ENCODE data around the gene PRRC2B.
"Not testable (repeated sequence)": the region's sequence is repeated elsewhere in the genome, so short reads cannot be mapped to it uniquely, and the experiment has no call there.

Gene PRRC2B

DNA sequence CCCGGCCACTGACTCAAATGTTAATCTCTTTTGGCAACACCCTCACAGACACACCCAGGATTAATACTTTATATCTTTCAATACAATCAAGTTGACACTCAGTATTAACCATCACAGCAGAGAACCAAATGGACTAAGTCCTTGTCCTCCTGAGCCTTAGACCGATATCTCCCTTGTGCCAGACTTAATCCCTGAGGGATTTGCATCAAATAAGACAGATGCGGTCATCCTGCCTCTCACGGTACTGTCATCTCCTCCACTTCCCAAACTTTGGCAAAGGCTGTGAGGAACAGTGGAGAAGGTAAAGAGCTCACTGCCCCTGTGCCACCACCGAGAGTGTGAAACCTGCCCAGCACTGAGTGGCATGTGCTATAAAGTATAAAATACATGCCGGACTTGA, 6.5 kb upstream of the PRRC2B start:
- no peak for DNase-seq

DNA sequence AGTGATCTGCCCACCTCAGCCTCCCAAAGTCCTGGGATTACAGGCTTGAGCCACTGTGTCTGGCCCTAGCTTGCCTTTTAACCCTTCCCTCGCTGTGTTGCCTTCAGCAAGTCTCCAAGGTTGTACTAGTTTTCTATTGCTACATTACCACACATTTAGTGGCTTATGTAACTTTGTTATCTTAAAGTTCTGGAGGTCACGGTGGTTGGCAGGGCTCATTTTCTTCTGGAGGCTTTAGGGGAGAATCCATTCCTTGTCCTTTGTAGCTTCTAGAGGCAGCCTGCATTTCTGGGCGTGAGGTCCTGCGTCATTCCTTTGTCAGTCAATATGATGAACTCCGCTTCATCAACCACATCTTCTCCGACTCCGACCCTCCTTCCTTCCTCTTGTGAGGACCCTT, 2.9 kb upstream of the PRRC2B start:
- no peak for DNase-seq

DNA sequence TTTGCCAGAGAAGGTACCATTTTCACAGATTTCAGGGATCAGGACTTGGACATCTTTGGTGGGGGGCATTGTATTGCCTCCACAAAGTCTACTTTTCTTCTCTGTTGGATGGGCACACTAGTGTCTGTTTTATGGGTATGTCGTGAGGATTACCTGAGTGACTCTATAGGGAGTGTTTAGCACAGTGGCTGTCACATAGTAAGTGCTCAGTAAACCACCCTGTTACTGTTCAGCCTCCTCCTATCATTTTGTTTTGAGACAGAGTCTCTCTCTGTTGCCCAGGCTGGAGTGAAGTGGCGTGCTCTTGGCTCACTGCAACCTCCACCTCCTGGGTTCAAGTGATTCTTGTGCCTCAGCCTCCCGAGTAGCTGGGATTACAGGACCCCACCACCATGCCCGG, 2.4 kb upstream of the PRRC2B start:
- DNase-seq: no peak

DNA sequence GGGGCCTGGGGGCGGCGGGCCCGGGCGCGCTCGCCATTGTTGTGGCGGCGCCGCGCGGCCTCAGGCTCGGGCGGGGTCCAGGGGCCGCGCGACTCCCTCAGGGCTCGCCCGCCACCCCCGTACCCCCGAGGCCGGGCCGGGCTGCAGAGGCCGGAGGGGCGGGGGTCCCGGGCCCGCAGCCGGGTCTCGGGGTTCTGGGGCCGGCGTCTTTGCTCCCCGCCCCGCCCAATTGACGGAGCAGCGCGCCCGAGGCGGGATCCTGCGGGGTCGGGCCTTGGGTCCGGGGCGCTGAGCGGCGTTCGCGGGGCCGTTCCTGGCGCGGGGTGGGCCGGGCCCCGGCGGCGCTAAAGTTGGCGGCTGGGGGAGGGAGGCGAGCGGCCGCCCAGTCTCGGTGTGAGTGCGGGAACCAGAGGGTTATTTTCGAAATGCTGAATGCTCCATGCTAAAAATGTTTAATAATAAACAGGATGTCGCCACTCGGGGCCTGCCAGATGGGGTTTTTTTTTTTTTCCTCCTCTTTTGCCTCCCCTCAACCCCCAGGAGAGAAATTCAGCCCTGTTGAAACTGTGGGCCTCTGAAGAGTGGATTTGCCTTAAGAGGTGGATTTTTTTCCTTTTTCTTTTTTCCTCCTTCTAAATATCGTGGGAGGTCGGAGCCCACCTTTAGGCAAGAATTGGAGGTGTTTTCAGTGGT, 724 bp downstream of the PRRC2B start:
- no peak for DNase-seq

DNA sequence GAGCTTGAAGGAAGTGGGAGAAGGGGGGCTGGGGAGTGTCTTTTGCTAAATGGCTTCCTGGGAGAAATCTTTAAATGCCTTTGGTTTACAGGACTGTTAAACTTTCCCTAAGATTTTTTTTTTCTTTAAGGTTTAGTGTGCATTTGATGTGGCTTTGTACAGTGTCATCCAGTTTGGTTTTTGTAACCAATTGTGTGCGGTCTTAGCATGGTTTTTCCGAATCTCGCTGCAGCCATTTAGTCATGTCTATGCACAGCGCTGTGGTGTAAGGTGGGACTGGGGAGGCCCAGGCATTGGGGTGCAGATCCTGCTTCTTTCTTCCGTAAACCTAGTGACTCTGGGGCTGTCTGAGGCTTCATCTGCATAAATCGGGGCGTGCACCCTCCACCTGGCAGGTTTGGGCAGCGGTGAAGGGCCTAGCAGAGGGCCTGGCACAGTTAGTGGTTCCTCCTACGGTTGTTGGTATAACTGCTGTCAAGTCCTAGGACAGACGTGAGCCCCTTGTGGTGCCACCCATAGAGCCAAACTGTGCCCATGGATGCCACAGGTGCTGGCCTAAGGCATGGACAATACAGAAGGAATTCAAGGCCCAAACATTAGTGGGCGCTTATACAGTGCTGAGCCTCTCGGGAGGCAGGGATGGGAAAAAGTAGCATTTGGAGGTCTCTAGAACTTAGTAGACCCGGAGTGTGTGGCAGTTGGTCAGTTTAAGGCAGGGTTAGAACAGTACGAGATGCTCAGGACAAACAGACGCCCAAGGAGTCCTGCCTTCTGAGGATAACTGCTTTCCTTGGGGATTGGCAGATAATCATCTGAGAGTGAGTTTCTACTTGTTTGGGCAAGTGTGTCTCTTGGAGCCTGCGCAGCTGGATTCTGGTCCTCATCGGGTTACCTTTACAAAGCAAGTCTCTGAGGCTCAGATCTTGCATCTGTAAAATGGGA, 1.5 kb downstream of the PRRC2B start:
- DNase-seq: no peak

DNA sequence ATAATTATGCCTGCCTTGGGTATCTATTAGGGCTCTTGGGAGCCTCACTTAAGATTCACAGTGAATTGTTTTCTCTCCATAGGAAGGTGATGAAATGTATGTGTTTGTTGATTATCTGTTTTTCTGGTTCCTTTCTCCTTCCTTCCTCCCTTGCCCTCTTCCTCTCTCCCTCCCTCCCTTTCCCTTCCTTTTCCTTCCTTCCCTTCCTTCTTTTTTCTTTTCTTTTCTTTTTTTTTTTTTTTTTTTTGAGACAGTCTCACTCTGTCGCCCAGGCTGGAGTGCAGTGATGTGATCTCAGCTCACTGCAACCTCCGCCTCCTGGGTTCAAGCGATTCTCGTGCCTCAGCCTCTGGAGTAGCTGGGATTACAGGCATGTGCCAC, 2.2 kb downstream of the PRRC2B start:
- not testable (repeated sequence) for DNase-seq

DNA sequence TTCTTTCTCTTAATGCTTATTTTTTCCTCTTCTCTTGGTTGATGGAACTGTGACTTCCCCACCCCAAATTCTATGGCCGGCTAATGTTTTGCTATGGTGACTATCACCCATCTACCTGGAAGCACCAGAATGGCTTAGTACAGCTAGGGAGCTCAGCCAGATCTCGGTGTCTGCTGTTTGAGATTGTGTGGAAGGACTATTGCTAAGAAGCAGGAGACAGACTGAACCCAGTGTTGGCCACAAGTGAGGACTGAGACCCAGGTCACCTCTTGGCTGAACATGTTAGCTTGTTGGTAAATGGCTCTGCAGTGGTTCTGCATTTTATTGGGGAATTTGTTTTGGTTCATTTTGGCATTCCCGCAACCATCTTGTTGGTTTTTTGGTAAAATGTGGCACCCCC, 2.7 kb downstream of the PRRC2B start:
- no peak for DNase-seq

DNA sequence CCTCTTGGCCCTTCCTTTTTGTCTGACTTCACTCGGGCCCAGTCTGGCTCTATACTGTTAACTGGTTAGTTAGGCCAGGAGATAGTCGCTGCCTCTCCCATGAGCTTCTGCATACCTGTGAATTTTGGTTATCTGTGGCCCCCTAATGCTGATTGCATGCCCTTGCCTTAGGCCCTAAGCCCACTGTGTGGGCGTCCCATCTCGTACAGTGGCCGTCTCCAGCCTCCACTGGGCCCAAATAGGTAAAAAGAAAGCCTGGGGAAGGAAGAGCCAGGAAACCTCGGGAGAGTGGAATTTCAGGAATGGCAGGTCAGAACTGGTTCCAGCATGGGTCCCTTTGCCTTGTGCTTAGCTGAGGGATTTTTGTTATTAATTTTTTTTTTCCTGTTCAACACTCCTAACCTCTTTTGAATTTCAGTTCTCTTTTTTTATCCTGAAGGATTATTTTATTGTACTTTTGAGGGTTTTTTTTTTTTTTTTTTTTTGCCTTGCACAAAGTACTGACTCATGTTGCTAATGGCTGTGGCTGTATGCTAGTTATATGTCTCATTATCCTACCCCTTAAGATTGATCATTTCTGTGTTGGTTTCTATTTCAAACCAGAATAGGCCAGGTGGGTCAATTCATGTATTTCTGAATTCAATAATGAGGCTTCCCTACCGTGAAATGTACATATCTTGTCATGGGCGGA, 3.4 kb downstream of the PRRC2B start:
- no peak for DNase-seq

DNA sequence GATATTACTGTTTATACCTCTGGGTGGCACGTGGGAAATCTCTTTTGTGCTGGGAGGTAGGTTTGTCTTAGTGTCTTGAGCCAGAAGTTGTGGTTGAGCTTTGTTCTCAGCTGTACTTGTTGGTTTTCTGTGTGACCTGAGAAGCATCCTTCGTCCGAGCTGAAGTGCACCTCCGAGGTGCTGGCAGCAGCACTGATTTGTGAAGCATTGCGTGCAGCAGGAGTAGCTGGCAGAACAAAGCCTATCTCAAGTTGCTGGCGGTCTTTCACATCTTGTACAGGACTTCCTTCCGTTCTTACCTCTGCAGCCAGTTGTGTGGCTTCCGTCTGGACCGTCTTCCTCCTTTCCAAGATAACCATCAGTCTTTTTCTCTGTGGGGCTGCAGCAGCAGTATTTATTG, 4.3 kb downstream of the PRRC2B start:
- peak; percentile 76 for DNase-seq

DNA sequence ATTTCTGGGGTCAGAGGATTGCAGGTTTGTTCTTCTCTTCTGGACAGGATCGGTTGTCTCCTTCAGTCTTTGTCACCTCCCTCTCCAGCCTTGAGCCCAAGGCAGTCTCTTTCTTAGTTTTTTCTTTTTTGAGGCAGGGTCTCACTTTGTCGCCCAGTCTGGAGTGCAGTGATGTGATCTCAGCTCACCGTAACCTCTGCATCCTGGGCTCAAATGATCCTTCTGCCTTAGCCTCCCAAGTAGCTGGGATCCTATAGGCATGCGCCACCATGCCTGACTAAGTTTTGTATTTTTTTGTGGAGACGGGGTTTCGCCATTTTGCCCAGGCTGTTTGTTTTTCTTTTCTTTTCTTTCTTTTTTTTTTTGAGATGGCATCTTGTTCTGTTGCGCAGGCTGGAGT, 6.1 kb downstream of the PRRC2B start:
- DNase-seq: no peak

DNA sequence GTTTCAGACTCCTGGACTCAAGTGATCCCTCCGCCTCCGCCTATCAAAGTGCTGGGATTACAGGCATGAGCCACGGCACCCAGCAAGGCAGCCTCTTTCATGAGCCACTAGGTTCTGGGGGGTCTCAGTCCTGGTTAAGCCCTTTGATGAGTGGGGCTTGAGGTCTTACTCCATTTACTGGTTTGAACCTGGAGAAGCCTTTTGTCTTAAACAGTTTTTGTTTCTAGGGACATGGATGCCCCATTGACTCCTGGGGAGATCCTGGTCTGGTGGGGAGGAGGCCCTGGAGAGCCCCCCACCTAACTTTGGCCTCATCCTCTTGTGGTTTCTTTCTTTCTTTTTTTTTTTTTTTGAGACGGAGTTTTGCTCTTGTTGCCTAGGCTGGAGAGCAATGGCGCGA, 6.7 kb downstream of the PRRC2B start:
- DNase-seq: no peak

DNA sequence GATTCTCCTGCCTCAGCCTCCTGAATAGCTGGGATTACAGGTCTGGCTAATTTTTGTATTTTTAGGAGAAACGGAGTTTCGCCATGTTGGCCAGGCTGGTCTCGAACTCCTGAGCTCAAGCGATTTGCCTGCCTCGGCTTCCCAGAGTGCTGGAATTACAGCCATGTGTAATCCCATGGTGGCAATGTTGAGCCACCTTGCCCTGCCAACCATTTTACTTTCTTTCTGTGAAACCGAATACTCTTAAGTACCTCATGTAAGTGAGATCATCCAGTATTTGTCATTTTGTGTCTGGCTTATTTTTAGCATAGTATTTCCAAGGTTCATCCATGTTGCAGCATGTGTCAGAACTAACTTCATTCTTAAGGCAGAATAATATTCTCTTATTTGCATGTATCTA, 8.2 kb downstream of the PRRC2B start:
- no peak for DNase-seq

DNA sequence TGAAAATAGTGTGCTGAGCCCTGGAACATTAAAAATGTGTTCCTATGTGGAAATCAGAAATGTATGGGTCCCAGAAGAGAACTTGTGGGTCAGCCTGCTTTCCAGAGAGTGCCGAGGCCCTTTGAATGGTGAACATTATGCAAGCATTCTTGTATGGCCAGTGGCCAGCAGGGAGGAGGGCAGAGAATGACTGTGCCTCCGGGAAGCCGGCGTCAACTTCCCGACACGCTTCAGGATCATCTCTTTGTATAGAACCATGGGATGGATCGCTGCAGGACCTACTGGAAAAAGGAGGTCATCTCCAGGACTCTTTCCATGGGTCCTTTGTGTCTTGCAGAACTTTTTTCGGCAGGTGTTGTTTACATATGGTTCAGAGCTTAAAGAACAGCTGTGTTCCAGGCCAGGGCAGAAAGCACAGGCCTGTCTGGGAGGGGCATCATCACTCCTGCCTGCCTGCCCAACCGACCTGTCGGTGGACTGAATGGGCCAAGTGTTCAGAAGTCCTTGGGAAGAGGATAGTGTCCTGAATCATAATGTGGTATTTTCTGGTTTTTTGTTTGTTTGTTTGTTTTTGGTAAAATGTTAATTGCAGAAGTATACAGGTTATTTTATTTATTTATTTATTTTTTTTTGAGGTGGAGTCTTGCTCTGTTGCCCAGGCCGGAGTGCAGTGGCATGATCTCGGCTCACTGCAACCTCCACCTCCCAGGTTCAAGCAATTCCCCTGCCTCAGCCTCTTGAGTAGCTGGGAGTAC, 9.0 kb downstream of the PRRC2B start:
- DNase-seq: no peak

DNA sequence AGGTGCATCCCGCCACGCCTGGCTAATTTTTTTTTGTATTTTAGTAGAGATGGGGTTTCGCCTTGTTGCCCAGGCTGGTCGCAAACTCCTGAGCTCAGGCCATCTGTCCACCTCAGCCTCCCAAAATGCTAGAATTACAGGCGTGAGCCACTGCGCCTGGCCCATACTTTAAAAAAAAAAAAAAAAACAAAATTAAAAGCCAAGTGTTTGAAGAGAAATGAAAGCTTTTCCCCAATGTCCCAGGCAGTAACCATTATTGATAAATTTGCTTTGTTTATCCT, 9.5 kb downstream of the PRRC2B start:
- no peak for DNase-seq

DNA sequence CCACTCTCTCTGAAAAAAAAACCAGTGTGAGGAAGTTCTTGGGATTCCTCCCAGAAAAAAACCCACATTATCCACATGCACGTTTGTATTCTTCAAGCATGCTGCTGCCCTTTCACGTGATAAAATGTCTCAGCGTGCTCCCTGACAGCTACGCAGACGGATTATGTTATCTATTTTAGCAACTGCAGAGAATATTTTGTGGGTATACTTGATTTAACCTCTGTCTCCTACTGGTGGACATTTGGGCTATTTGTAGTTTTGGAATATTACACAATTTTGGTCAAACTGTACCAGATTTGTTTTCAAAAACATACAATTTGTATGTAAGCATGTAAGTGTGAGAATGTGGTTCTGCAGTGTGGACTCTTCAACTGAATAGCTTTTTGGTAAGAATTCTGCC, 10.7 kb downstream of the PRRC2B start:
- DNase-seq: no peak

DNA sequence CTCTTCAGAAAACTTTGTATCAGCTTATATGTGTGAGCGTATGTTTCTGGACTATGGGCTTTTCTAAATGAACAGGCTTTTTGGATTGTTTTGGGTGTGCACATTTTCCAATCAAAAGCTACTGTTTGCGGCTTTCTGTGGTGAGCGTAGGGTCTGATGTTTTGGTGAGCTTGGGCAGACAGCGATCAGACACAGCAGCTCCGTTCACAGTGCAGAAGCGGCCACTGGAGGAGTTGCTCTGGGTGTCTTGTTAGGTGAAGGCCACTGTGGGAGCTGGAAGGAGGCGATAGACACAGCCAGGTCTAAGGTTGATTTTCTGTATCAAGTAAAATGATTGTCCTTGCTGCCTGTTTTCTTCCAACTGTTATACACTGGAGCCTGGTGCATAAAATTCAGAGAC, 11.1 kb downstream of the PRRC2B start:
- no peak for DNase-seq

DNA sequence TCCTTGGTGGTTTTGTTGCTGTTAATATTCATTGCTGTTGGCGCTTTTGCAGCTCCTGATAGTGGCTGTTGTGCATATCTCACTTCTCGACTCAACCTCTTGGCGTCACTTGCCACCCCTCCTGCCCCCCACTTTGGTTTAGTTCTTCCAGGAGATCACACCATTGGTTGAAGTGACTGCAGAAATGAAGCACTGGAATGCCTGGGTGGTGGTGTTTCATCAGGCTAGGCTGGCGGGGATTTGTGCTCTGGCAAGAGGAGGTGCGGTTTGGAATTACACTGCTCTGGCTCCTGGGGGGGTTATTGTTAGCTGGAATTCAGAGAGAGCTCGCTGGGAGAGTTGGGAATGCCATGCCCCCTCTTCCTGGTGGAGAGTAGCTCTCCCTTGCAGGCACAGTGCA, 11.5 kb downstream of the PRRC2B start:
- DNase-seq: no peak

DNA sequence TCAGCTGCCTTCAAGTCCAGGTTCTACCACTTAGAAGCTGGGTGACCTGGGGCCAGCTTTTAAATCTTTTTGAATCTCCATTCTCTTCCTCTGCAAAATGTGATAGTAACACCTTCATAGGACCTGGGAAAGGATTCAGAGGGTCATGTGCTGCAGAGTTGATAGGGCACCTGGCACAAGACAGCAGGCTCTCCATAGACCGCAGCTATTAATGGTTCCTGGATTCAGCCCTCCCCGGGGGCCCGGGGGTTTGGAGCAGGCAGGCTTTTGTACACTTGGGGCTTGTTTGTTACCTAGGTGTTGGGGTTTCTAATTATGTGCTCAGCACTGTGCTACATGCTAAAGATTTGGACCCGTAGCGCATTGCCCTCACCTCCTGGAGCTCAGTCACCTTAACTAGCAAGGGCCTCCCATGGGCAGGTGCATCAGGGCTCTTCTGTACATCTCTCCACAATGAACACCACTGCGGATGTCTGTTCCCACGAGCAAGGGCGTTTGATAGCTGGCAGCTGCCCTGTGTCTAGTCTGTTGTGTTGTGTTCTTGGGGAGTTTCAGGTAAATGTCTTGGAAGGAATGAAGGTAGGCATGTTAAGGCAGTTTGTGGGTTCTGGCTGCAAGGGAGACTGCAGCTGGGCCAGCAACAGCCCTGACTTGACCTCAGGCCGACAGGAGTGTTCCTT, 12.1 kb downstream of the PRRC2B start:
- DNase-seq: no peak

DNA sequence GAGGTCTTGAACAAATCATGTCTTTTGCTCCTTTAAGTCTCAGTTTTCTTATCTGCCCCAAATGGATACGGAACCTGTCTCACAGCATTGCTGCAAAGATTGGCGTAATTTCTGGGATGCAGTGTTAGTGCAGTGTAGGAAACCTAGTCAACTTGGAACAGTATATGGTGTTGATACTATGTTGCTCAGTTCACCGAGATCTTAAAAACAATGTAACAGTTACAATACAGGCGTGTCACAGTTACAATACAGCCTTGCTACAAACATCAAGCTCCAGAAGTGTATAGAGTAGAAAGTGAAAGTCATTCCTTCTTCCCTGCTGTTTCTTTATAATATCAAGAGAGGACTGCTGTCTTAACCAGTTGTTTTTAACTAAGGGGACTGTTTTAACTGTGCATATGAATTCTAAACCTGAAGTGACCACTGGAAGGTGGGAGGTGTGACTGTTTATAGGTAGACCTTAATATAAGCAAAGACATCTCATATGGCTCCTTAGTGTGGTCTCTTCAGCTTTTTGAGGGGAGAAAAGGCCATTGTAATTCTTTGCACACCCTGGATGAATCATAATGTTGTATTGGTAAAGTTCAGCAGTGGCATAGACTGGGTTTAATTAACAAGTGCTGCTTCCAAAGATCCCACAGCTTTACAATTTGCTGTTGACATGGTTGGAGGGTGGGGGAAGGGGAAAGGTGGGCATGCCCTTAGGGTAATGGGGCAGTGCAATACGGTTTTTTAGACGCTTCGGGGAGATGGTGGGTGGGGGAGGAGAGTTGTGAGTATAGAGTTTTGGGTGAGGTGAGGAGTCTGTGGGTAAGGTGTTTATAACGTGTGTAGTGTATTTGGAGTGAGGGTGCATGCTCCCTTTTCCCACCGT, 12.9 kb downstream of the PRRC2B start:
- no peak for DNase-seq

DNA sequence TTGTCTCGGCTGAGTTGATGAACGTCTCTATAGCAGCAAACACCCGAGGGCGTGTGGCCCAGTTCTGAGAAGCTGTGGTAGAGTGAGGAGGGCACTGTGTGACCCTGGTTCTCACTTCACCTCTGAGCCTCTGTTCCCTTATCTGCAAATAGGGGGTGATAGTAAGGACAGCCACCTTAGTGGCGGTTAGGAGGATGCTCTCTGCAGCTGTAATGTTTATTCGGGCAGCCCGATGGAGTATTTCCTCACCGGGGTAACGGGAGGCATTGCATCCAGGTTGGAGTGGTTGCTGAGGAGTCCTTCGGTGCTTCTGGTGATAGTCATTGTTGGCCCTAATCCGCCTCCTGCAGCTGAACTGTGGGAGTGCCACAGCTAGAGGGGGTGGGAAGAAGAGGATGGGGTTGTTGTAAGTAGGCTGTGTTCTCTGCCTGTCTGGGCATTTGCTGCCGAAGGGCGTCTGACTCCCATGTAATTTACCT, 13.9 kb downstream of the PRRC2B start:
- DNase-seq: no peak

DNA sequence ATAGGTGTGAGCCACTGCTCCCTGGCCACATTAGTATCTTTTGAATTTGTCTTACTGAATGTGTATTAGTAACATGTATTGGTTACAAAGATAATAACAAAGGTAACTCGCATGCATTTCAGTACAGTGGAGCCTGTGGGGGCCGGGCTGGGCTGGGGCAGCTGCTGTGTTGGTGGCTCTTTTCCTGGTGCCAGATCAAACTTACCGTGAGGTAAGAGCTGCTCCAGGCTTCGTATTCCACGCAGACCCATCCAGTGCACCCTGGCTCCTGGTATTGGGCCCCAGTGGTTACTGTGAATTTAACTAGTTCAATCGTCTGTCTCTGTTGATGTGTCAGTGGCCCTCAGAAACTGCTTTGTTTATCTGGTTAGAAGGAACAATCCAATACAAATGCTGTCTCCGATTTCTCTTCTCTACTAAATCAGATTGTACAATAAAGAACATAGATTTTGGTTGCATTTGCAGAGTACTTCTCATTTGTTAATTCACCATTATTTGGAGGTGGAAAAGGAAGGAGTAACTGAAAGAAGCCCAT, 15.6 kb downstream of the PRRC2B start:
- no peak for DNase-seq
